GM21360 (cell line): ENCODE measurements around the gene CHST8.

Source experiments
- ATAC-seq: cut with Tn5 transposase; IDR thresholded peaks from one replicate; pipeline ENCODE4 v1.9.1; 2021; ENCODE audit warnings: mild to moderate bottlenecking, moderate library complexity; ENCODE audit not compliant: unreplicated experiment

The CHST8 gene

DNA sequence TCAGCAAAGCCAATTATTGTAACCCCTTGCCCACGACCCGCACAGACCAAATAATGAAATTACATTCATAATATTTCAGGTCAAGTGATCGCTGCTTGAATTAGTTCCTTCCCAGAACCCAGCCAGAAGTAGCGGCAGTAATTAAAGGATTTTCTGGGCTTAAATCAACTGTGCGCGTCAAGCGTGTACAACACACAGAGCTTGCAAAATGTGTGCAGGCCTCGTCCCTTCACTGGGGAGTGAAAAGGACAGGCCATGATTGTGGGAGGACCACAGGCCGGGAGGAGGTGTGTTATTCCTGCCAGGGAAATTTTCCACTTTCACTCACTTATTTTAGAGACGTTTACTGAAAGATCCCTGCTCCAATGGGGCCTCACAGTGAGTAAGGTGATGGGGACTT is 84.9 kb downstream of the CHST8 start:
- no peak for ATAC-seq

DNA sequence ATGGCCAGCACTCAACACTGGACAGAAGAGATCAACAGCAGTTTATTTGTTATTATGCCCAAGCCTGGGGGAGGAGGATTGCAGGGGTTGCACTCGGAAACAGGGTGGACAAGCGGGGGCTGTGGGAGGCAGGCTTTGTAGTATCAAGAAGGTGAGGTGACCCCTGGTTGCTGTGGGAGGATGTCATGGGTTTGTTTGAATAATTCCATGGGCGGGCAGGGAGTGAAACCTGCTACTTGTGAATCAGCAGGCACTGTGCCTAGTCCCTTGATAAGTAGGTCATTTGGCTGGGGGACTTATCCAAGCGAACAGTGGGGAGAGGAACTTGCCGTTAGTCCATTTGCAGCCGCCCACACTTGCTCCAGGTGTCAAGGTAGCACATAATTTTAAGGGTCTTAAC is 90.5 kb downstream of the CHST8 start:
- ATAC-seq, result no peak

DNA sequence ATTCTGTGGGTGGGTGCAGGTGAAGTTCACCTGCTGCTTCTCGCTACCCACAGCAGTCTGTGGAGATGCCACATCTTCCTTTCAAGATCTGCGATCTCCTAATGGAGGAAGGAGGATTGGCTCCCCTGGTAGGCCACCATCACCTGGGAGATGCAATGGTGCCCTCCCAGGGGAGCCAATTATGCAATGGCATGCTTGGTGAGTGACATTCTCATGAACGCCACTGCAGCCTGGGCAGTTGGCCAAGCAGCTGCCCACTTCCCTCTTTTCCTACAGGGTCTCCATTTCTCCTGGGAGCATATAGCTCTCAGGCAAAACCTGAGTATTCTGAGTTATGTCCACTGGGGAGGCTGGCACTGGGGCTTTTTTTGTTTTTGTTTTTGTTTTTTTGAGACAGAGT is 91.4 kb downstream of the CHST8 start:
- ATAC-seq, result no peak

DNA sequence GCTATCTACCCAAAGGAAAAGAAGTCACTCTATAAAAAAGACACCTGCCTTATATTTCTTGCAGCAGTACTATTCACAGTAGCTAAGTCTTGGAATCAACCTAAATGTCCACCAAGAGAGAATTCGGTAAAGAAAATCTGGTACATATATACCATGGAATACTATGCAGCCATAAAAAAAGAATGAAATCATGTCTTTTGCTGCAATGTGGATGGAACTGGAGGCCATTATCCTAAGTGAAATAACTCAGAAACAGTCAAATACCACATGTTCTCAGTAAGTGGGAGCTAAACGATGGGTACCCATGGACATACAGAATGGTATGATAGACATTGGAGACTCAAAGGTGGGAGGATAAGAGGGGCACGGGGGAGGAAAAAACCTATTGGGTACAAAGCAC is 92.4 kb downstream of the CHST8 start:
- no peak for ATAC-seq

DNA sequence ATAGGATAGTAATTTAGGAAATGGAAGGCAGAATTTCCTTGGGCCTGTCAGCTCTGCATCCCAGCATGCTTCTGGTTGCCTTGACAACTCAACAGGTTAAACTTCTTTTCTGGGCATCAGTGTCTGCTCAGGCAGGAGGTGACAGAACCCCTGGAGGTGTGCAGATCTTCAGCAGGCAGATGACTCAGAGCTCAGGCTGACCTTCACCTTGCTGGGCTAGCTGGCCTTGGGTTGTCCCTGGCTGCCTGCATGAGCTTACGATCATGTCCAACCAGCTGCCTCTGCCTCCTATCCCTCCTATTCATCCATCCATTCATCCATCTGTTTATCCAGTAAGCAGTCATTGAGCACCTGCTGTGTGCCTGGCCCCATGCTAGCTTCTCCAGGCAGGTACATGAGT is 93.7 kb downstream of the CHST8 start:
- no peak for ATAC-seq

DNA sequence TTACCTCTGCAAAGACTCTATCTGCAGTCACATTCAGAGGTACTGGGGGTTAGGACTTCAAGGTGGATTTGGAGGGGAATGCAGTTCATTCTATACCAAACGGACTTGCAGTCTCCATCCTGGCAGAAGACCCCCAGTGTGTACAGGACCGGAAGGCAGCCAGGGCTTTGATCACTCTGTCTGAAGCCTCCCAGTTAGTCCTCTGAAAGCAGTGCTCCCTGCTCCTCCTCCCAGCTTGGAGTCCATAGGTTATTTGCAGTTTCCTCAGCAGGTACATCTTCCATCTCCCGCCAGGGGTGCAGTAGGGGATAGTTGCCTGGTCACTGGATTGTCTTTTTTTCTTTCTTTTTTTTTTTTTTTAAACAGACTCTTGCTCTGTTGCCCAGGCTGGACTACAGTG is 96.1 kb downstream of the CHST8 start:
- no peak for ATAC-seq

DNA sequence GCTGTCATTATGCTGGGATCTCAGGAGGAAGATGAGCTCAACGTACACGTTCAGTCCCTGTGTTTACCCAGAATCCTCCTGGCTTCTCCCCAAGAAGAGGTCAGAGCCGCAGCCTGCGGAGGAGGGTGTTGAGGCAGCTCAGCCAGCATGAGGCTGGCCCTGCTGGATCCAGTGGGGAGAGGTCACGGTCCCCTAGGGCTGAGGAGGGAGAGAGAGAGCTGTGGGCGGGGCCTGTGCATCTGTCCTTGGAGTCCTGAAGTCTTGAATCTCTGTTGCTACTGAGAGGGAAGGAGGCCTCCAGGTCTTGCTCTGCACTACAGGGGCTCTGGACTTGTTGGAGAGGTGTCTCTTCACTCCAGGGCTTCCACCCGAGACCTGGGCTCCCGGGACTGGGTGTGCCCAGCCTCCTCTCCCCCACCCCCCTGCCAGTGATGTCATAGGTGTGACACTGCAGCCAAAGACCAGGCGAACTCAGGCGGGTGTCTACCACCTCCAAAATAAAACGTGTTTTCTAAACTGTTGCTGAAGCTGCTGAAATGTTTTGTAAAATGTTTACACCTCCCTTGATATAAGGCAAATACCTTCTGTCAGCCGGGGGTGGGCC is 97.0 kb downstream of the CHST8 start:
- ATAC-seq, result no peak

DNA sequence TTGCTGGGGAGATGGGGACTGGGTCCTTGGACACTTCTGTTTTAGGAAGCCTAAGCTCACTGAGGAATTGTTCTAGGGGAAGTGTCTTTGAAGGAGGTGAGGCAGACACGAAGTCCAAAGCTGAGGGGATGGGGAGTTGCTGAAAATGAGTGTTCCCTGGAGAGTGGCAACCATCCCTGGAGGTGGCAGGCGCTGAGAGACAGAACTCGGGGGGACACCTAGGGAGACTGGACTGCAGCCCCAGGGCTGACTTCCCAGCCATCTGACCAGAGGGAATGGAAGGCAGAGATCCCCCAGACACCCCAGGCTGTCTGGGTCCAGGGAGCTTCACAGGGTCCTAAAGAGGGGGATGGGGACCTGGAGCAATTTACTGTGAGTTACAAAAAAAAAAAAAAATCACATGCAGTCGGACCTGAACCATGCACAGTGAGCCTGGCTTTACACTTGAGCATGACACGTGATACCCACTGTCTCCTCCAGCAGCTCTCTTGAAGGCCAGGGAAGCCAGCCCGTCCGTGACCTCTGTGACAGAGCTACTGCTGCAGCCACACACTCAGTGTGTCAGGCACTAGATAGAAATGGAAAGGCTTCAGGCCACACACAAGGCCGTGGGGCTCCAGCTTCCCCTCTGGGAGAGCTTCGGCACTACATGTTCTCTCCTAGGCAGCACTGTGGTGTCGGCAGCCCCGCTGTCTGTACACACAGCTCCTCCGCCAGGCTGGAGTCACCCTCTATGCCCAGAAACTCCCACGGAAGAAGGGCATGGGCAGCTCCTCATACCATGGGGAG is 97.8 kb downstream of the CHST8 start:
- ATAC-seq, result no peak

DNA sequence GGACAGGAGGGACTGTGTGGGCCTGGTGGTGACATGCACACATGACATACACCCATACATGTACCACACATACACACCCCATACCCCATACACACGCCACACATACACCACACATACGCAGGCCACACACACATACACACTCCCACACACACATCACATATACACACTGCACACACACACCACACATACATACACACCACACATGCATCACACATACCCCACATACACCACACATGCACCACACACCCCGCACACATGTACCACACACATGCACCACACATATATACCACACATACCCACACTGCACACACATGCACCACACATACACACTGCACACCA is 98.4 kb downstream of the CHST8 start:
- ATAC-seq, result no peak

DNA sequence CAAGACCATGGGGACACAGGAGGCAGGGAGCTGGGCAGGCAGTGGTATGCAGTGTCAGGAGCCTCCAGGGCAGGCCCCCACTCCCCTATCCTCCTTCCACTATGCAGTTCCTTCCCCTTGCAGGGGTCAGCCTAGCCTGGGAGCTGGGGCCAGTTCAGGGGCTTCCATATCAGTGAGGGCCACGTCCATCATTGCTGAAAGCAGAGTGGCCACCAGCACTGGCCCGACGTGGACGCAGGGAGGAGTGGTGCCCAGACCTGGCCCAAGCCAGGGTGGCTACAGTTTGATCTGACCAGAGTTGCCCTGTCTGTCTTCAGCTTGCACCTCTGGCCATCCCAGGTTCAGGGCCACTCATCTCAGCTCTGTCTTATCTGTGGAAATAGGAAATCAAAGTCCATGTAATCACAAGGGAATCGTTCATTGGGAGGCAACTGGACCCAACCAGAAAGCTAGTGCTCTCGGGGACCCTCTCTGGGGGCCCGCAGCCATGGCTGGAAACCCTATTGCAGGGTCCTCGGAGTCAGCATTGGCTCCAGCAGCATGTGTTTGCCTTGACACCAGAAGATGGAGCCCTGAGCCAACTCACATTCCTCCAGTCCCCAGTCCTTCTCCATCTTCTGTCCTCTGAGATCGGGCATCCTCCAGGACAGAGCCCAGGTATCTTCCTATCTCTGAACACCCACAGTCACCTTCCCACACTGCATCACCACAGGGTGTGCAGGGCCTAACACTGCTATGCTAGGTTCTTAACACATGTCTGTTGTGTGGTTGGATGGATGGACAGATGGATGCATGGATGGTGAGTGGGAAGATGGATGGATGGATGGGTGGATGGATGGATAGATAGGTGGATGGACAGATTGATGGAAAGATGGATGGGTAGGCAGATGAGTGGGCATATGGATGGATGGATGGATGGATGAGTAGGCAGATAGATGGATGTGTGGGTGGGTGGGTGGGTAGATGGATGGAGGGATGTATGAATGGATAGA is 99.2 kb downstream of the CHST8 start:
- ATAC-seq, result no peak

DNA sequence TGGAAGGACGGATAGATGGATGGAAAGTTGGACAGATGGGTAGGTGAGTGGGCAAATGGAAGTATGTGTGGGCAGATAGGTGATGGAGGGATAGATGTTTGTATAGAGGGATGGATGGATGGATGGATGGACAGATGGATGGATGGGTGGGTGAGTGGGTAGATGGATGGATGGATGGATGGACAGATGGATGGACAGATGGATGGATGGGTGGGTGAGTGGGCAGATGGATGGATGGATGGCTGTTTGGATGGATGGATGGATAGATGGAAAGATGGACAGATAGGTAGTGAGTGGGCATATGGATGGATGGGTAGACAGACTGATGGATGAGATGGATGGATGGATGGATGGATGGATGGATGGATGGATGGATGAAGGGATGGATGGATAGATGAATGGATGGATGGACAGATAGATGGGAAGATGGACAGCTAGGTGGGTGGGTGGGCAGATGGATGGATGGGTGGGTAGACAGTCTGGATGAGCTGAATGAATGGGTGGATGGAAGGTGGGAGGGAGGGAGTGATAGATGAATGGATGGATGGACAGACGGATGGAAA is 100.1 kb downstream of the CHST8 start:
- ATAC-seq, result no peak

DNA sequence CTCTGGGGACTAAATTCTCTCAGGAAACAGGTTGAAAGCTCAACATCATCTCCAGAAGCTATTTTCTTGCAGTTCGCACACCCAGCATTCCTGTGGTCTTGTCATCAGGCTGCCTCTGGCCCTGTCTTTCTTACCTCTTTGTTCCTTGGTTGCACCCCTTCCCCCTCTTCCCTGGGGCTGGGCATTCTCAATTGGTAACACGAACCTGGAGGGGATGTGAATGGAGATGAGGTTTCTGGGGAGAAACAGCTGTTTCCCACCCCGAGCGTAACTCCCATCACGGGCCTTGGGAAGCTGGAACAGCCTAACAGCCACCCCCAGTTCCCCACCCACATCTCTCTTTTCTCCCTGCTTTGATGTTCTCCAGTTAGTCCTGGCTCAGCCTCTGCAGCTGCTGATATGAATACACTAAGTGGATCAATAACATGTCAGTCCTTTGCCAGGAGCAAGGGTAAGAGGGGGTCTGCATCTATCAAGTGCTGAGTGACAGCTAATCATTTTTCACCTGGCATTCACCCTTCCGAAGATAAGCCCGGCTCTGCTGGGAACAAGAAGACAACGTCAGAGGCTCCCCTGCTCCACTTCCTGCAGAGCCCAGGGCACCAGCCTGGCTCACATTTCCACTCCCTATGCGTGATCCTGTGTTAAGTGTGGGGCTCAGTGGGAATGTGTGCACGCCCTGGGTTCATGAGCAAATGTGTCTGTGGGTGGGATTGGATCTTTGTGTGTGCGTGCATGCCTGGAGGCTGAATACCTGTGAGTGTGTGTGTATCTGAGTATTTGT is 100.9 kb downstream of the CHST8 start:
- no peak for ATAC-seq

DNA sequence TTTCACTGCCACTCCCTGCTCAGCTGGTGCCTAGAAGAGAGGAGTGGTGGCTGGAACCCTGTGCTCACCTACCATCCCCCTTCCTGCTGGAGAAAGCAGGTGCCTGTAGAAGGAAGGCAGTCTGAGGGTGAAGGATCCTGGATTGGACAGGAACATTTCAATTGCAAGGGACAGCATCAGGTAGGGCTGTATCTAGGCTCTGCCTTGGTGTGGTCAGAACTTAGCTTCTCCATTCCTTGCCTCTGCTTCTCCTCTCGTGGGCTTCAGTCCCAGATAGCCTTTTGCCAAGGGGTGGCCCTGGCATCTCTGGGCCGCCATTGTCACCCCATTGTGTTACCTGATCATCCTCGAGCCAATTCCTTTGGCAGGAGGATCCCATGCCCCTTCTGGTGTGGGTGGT is 101.8 kb downstream of the CHST8 start:
- no peak for ATAC-seq

DNA sequence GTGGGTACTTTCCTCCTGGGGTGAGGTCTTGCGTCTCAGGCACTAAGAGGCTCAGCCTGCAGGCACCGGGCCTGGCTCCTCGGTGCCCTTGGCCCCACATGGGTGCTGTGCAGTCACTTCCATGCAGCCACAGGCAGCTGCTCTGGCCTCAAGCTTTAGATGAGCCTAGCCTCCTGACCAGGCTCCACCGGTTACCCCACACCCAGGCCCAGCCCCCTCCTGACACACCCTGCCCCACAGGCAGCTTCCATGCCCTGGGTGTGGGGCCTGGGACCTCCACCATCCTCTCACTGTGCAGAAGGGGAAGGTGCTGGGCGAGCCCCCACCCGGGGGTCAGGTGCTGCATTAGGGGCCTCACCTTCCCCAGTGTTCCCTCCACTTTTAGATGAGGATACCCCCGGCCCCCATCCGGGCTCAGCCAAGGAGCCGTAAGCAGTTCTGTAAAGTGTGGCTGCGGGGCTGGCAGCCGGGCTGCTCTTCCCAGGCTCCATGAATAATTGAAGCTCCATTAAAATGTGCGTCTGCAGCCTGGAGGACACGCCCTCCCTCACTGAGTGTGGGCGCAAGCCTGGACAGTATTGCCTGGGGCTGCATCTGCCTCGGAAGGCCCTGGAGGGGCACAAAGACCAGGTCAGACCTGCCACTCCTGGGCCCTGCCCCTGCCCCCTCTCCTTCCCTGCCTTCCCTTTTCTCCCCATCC is 102.4 kb downstream of the CHST8 start:
- no peak for ATAC-seq

DNA sequence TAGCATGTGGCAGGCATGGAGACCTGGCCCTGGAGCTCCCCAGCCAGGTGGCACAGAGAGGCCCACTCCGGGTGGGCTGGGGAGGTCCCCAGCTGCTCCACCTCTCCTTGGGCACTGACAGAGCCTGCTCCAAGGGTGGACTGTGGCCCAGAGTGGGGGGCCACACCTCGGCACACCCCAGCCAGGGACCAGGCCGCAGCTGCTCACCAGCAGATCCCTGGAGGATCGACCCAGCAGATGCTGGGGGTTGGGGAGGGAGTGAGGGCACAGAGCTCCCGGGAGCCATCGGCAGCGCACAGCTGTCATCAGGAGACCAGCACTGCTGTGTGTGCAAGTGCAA is 102.9 kb downstream of the CHST8 start:
- ATAC-seq, result no peak

DNA sequence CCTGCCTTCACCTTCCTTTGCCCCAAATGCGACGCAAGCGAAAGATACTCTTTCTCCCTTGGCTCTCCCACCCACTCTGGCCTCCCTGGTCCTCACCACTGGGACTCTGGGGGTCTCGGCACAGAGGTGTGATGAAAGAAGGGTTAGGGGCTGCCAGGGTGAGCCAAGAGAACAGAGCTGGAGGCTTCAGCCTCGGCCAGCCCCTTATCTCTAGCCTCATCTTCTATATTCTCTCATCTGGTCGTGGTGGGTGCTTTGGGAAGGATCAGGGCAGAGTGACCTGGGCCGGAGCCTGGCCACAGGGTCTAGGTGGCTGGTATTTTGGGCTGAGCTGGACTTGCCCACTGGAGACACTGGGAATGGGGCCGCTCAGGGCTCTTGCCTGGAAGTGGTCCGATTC is 103.8 kb downstream of the CHST8 start:
- no peak for ATAC-seq

DNA sequence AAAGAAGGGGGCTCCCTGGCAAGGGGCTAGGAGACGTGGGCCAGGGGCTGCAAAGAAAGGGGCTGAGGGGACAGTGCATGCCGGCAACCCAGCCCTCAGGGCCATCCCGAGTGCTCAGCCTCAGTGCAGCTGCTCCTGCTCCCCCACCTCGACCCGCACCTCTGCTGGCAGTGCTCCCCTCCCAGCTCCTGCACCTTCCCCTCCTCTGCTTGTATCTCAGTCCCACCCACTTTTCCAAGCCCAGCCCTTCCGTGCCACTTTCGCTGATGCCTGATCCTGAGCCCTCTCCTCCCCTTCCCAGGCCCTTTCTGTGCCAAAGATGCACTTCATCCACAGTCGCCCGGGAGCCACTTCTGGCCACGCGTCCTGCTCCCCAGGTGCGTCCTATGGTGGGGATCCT is 105.0 kb downstream of the CHST8 start:
- no peak for ATAC-seq

DNA sequence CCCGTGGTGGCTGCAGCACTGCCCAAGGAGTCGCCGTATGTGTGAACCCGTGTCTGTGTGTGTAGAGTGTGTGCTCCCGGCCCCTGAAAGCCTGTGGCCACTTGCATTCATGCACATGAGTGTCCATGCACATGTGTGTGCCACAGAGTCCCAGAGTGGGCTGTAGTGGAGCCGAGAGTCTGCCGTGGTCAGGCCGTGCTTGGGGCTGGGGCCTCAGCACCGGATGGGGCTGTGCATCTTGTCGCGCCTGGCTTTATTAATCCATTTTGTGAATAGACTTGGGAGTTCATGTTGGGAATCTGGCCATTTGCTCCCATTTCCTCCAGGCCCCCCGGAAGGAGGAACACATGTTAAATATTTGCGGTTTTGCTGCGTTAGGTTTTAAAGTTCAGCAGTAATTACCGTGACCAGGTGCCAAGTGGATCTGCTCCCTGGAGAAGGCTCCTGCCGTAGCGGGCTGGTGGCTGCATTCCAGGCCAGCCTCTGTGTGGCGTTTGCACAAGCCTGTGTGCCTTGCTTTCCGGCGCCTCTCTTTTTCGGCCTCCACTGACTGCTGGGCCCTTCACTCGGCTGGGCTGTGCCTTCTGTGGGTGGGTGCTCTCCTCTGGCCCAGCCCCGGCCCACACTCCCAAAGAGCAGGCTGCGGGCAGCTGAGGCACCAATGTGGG is 105.7 kb downstream of the CHST8 start:
- no peak for ATAC-seq

DNA sequence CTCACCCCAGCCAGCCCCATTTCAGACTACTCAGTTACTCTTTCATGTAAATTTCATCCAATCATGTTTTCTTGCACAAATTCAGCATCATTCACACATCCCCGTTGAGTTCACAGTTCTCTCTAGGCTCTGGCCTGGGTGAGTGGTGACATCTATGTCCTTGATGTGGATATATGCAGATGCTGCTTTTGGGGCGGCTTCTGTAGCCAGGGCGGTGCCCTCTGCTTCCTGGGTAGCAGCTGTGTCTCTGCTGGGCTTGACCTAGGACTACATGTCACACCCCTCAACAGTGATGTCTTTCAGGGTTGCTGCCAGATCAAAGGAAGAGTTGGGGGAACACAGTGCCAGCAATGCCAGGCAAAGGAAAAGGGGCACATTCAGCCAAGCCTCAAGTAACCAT is 106.4 kb downstream of the CHST8 start:
- ATAC-seq, result no peak
